HL-60 (cell line): Measurements from ENCODE around the gene M1AP.
A peak's percentile ranks its signal among the peaks of the same experiment; 100 is the strongest.

Experiments
- DNase-seq, 2 experiments: peaks; one replicate each; pipeline ENCODE4 v3.0.0-alpha.2; 2010 to 2020; ENCODE audit warnings: low read depth in 1 of 2, low spot score in 1 of 2
- H3K27ac ChIP-seq: fragments of 250-450 bp; sonication (Bioruptor Pico); replicated peaks from 2 replicates; pipeline ENCODE4 v1.5.1; 2020; ENCODE audit warnings: mild to moderate bottlenecking, moderate library complexity
- H3K27me3 ChIP-seq: fragments of 250-450 bp; sonication (Bioruptor Pico); 2 replicates; pipeline ENCODE4 v1.5.1; 2021; ENCODE audit warnings: mild to moderate bottlenecking, moderate library complexity; ENCODE audit not compliant: insufficient read depth, poor library complexity, severe bottlenecking
- H3K4me3 ChIP-seq: replicated peaks from 2 replicates; pipeline ENCODE4 v1.5.1; 2011; ENCODE audit warnings: mild to moderate bottlenecking, control low read depth, low read length; ENCODE audit not compliant: insufficient read depth
- GABPA ChIP-seq: IDR thresholded peaks from 2 replicates; pipeline ENCODE4 v1.6.1; 2012; ENCODE audit warnings: low read depth
- POLR2AphosphoS5 ChIP-seq: IDR thresholded peaks from 2 replicates; pipeline ENCODE4 v1.6.1; 2012; ENCODE audit warnings: low read depth
- SPI1 ChIP-seq: IDR thresholded peaks from 2 replicates; pipeline ENCODE4 v1.6.1; 2012; ENCODE audit warnings: low read depth, mild to moderate bottlenecking, borderline replicate concordance
- TF ChIP-seq, protein P1 (sequence below): IDR thresholded peaks from one replicate; pipeline ENCODE4 v1.5.1; 2011; ENCODE audit warnings: low read length, control low read depth, inconsistent platforms; ENCODE audit not compliant: insufficient read depth
- TF ChIP-seq, protein P2 (sequence below): IDR thresholded peaks from 2 replicates; pipeline ENCODE4 v1.6.1; 2012; ENCODE audit warnings: low read depth; ENCODE audit not compliant: insufficient replicate concordance

The M1AP gene

DNA sequence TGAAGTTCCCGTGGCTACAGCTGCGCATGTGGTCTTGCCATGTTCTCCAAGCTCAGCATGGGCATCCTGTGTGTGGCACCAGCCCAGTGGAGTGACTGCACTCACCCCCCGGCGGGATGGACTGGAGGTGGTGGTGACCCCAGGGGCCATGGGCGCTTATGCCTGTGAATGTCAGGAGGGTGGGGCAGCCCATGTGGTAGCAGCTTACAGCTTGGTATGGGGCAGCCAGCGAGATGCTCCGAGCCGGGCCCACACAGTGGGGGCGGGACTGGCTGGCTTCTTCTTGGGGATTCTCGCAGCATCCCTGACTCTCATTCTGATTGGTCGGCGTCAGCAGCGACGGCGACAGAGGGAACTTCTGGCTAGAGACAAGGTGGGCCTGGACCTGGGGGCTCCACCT, 31.5 kb upstream of the M1AP start:
- no peak overlapping the region for H3K4me3 ChIP-seq
- no peaks in the 10 kb centered on the region for H3K27me3 ChIP-seq
- no peak for DNase-seq
- no peak overlapping the region for H3K27ac ChIP-seq
- TF ChIP-seq GABPA (no peak), SPI1 (no peak), POLR2AphosphoS5 (no peak)
- TF ChIP-seq, protein P1, sequence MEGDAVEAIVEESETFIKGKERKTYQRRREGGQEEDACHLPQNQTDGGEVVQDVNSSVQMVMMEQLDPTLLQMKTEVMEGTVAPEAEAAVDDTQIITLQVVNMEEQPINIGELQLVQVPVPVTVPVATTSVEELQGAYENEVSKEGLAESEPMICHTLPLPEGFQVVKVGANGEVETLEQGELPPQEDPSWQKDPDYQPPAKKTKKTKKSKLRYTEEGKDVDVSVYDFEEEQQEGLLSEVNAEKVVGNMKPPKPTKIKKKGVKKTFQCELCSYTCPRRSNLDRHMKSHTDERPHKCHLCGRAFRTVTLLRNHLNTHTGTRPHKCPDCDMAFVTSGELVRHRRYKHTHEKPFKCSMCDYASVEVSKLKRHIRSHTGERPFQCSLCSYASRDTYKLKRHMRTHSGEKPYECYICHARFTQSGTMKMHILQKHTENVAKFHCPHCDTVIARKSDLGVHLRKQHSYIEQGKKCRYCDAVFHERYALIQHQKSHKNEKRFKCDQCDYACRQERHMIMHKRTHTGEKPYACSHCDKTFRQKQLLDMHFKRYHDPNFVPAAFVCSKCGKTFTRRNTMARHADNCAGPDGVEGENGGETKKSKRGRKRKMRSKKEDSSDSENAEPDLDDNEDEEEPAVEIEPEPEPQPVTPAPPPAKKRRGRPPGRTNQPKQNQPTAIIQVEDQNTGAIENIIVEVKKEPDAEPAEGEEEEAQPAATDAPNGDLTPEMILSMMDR = no peak
- TF ChIP-seq, protein P2, sequence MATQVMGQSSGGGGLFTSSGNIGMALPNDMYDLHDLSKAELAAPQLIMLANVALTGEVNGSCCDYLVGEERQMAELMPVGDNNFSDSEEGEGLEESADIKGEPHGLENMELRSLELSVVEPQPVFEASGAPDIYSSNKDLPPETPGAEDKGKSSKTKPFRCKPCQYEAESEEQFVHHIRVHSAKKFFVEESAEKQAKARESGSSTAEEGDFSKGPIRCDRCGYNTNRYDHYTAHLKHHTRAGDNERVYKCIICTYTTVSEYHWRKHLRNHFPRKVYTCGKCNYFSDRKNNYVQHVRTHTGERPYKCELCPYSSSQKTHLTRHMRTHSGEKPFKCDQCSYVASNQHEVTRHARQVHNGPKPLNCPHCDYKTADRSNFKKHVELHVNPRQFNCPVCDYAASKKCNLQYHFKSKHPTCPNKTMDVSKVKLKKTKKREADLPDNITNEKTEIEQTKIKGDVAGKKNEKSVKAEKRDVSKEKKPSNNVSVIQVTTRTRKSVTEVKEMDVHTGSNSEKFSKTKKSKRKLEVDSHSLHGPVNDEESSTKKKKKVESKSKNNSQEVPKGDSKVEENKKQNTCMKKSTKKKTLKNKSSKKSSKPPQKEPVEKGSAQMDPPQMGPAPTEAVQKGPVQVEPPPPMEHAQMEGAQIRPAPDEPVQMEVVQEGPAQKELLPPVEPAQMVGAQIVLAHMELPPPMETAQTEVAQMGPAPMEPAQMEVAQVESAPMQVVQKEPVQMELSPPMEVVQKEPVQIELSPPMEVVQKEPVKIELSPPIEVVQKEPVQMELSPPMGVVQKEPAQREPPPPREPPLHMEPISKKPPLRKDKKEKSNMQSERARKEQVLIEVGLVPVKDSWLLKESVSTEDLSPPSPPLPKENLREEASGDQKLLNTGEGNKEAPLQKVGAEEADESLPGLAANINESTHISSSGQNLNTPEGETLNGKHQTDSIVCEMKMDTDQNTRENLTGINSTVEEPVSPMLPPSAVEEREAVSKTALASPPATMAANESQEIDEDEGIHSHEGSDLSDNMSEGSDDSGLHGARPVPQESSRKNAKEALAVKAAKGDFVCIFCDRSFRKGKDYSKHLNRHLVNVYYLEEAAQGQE = no peak

GRCh38 chr2:74676331-74676730, 28.2 kb upstream of the M1AP start:
- Histone ChIP-seq H3K4me3 (no peak overlapping the region), H3K27ac (no peak overlapping the region), H3K27me3 (peaks cover 2% of the 10 kb centered on the region)
- TF ChIP-seq, protein P2 = no peak
- TF ChIP-seq SPI1 = peak; percentile 29; the same call in 1 of the 2 replicates
- TF ChIP-seq, protein P1 = no peak
- DNase-seq = no peak

DNA sequence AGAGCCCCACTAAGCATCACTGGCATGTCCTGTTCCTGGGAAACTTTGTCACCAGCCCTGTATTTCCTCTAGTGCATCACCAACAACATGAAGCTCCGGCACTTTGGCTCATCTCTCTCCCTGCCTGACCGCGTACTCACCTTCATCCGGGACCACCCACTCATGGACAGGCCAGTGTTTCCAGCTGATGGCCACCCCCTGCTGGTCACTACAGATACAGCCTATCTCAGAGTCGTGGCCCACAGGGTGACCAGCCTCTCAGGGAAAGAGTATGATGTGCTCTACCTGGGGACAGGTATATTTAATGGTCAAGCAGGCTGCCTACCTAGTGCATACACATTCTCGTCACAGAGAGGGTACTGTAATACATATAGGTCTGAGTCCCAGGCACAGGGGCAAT, 27.0 kb upstream of the M1AP start:
- no peak overlapping the region for H3K4me3 ChIP-seq
- no peak for DNase-seq
- peaks cover 2% of the 10 kb centered on the region for H3K27me3 ChIP-seq
- no peak overlapping the region for H3K27ac ChIP-seq
- no peak for TF ChIP-seq SPI1
- TF ChIP-seq GABPA = no peak
- no peak for TF ChIP-seq POLR2AphosphoS5
- TF ChIP-seq, protein P2 = no peak
- TF ChIP-seq, protein P1 = no peak
